WTC11 (cell line): Measurements from ENCODE around the gene KLHL22. TPM values are rescaled to one million over a fixed set of nuclear protein-coding genes. Genes with fewer than 3 reads are reported as not detected.

Experiments used
- ATF1 ChIP-seq: sonication (generic); formaldehyde crosslinking; IDR thresholded peaks from 2 replicates; pipeline ENCODE4 v1.8.1; 2023; ENCODE audit warnings: mild to moderate bottlenecking, moderate library complexity, missing genetic modification reagents
- CDX4 ChIP-seq: fragments of 250-450 bp; sonication (Bioruptor Pico); IDR thresholded peaks from 2 replicates; pipeline ENCODE4 v1.9.0; 2021; ENCODE audit warnings: moderate library complexity, mild to moderate bottlenecking, inconsistent platforms, borderline replicate concordance
- CREB1 ChIP-seq: sonication (generic); formaldehyde crosslinking; IDR thresholded peaks from 2 replicates; pipeline ENCODE4 v1.8.0; 2023; ENCODE audit warnings: mild to moderate bottlenecking, missing genetic modification reagents
- CTCF ChIP-seq: fragments of 200-600 bp; IDR thresholded peaks from 2 replicates; pipeline ENCODE4 v1.8.0; 2022; ENCODE audit warnings: antibody characterized with exemption
- E2F5 ChIP-seq: sonication (generic); formaldehyde crosslinking; IDR thresholded peaks from 2 replicates; pipeline ENCODE4 v1.8.1; 2022; ENCODE audit warnings: mild to moderate bottlenecking, moderate library complexity, missing genetic modification reagents
- EMX1 ChIP-seq: fragments of 250-450 bp; sonication (Bioruptor Pico); IDR thresholded peaks from 2 replicates; pipeline ENCODE4 v1.8.0; 2021; ENCODE audit warnings: mild to moderate bottlenecking
- FOXJ3 ChIP-seq: sonication (generic); formaldehyde crosslinking; IDR thresholded peaks from 2 replicates; pipeline ENCODE4 v1.9.0; 2021; ENCODE audit warnings: missing genetic modification reagents, mild to moderate bottlenecking, borderline replicate concordance
- JUN ChIP-seq: sonication (generic); formaldehyde crosslinking; IDR thresholded peaks from 2 replicates; pipeline ENCODE4 v1.8.0; 2023; ENCODE audit warnings: mild to moderate bottlenecking, missing genetic modification reagents
- MLX ChIP-seq: sonication (generic); formaldehyde crosslinking; IDR thresholded peaks from 2 replicates; pipeline ENCODE4 v1.8.1; 2023; ENCODE audit warnings: mild to moderate bottlenecking, missing genetic modification reagents, moderate library complexity
- OVOL2 ChIP-seq: fragments of 250-450 bp; sonication (Bioruptor Pico); IDR thresholded peaks from 2 replicates; pipeline ENCODE4 v1.9.0; 2021; ENCODE audit warnings: mild to moderate bottlenecking, borderline replicate concordance
- PRDM15 ChIP-seq: sonication (generic); formaldehyde crosslinking; IDR thresholded peaks from 2 replicates; pipeline ENCODE4 v1.8.0; 2022; ENCODE audit warnings: missing genetic modification reagents
- STAT6 ChIP-seq: sonication (generic); formaldehyde crosslinking; conservative IDR thresholded peaks from 2 replicates; pipeline ENCODE4 v1.8.1; 2023; ENCODE audit warnings: mild to moderate bottlenecking, low read depth, missing genetic modification reagents, moderate library complexity
- TCF7 ChIP-seq: sonication (generic); formaldehyde crosslinking; IDR thresholded peaks from 2 replicates; pipeline ENCODE4 v1.8.0; 2022; ENCODE audit warnings: mild to moderate bottlenecking, low read depth, missing genetic modification reagents, moderate library complexity
- TP53 ChIP-seq: sonication (generic); formaldehyde crosslinking; IDR thresholded peaks from 2 replicates; pipeline ENCODE4 v1.8.1; 2023; ENCODE audit warnings: mild to moderate bottlenecking, missing genetic modification reagents
- USF1 ChIP-seq: sonication (generic); formaldehyde crosslinking; IDR thresholded peaks from 2 replicates; pipeline ENCODE4 v1.8.0; 2022; ENCODE audit warnings: mild to moderate bottlenecking, missing genetic modification reagents
- ZMAT4 ChIP-seq: fragments of 250-450 bp; sonication (Bioruptor Pico); IDR thresholded peaks from 2 replicates; pipeline ENCODE4 v1.9.0; 2021; ENCODE audit warnings: mild to moderate bottlenecking
- ZNF121 ChIP-seq: sonication (generic); formaldehyde crosslinking; IDR thresholded peaks from 2 replicates; pipeline ENCODE4 v1.8.0; 2023; ENCODE audit warnings: missing genetic modification reagents
- ZNF263 ChIP-seq: sonication (generic); formaldehyde crosslinking; IDR thresholded peaks from 2 replicates; pipeline ENCODE4 v1.8.1; 2022; ENCODE audit warnings: low read depth, mild to moderate bottlenecking, moderate library complexity, missing genetic modification reagents
- ZNF317 ChIP-seq: sonication (generic); formaldehyde crosslinking; IDR thresholded peaks from 2 replicates; pipeline ENCODE4 v1.8.1; 2023; ENCODE audit warnings: low read depth, mild to moderate bottlenecking, moderate library complexity, missing genetic modification reagents, borderline replicate concordance
- ZNF532 ChIP-seq: fragments of 250-450 bp; sonication (Bioruptor Pico); IDR thresholded peaks from 2 replicates; pipeline ENCODE4 v1.9.0; 2021; ENCODE audit warnings: mild to moderate bottlenecking, borderline replicate concordance
- ZNF671 ChIP-seq: fragments of 250-450 bp; sonication (Bioruptor Pico); IDR thresholded peaks from 2 replicates; pipeline ENCODE4 v1.8.0; 2021; ENCODE audit warnings: mild to moderate bottlenecking
- total RNA-seq: library from RNA; stranded (reverse); gene quantifications from 3 replicates; pipeline ENCODE4 v1.2.3, GENCODE V29; 2021

KLHL22 gene
- total RNA-seq, 1 experiment from 2014 or later: 15.7 TPM

- no peak for TF ChIP-seq FOXJ3 (CRISPR knock-in tag)
- no peak for TF ChIP-seq OVOL2
- no peak for TF ChIP-seq EMX1 (CRISPR knock-in tag)
- TF ChIP-seq JUN (CRISPR knock-in tag): no peak
- TF ChIP-seq ZNF671: no peak
- TF ChIP-seq CTCF: no peak
- TF ChIP-seq E2F5: no peak; the same call in 1 of the 2 replicates
- TF ChIP-seq USF1: no peak
- TF ChIP-seq TP53 (CRISPR knock-in tag): no peak
- TF ChIP-seq MLX (CRISPR knock-in tag): no peak
- TF ChIP-seq ZNF121 (CRISPR knock-in tag): no peak
- no peak for TF ChIP-seq ZMAT4
- TF ChIP-seq PRDM15 (CRISPR knock-in tag): peak; percentile 6; the same call in 1 of the 2 replicates
- no peak for TF ChIP-seq ATF1
- no peak for TF ChIP-seq CDX4
- no peak for TF ChIP-seq ZNF532 (CRISPR knock-in tag)
- no peak for TF ChIP-seq TCF7 (CRISPR knock-in tag)
- no peak for TF ChIP-seq STAT6 (CRISPR knock-in tag)
- no peak for TF ChIP-seq CREB1 (CRISPR knock-in tag)
- TF ChIP-seq ZNF317 (CRISPR knock-in tag): no peak
- TF ChIP-seq ZNF263 (CRISPR knock-in tag): no peak
Measured at GRCh38 chr22:20494978-20495860, at the start of gene KLHL22 (continued).
